Central memory CD4-positive, alpha-beta T cell (primary cell): ENCODE data around the gene ZDHHC23.

Experiments used
- DNase-seq: peaks from one replicate; pipeline ENCODE4 v3.0.0; 2022

Gene ZDHHC23

GRCh38 chr3:114011059-114011797 lies 63.4 kb downstream of the ZDHHC23 start:
- no peak for DNase-seq
